Activated T-helper 2 cell treated with anti-CD3 and anti-CD28 coated beads, Interferon-gamma antibody, Interleukin-2, Interleukin-4, amounts not matched to agents 10 μg/mL and 5 μg/mL and 100 μg/mL, durations not matched to agents 14 hours and 24 hours and 36 hours (primary cell): ENCODE measurements around the gene KDSR. TPM values are rescaled to one million over a fixed set of nuclear protein-coding genes. Genes with fewer than 3 reads are reported as not detected.

Source experiments
- DNase-seq: peaks from one replicate; pipeline ENCODE4 v3.0.0; 2021; ENCODE audit warnings: low spot score
- H3K27ac Mint-ChIP-seq: one replicate; pipeline ENCODE4 v1.8.0; 2021; ENCODE audit warnings: mixed read lengths
- H3K27me3 Mint-ChIP-seq: one replicate; pipeline ENCODE4 v1.8.0; 2021; ENCODE audit warnings: low read depth, mixed read lengths
- H3K36me3 Mint-ChIP-seq: one replicate; pipeline ENCODE4 v1.8.0; 2021; ENCODE audit warnings: low read depth, mixed read lengths
- H3K4me1 Mint-ChIP-seq: one replicate; pipeline ENCODE4 v1.8.0; 2021; ENCODE audit warnings: low read depth, mixed read lengths
- H3K4me3 Mint-ChIP-seq: one replicate; pipeline ENCODE4 v1.8.0; 2021; ENCODE audit warnings: low read depth, mild to moderate bottlenecking, moderate library complexity, mixed read lengths
- H3K9me3 Mint-ChIP-seq: one replicate; pipeline ENCODE4 v1.8.0; 2021; ENCODE audit warnings: mixed read lengths
- intact Hi-C: fragments of 100-400 bp; cut with micrococcal nuclease; formaldehyde crosslinking; loops from one replicate; pipeline ENCODE4 v1.15.1; 2023
- total RNA-seq: library from RNA; stranded (reverse); gene quantifications from 2 replicates; pipeline ENCODE4 v1.2.3, GENCODE V29; 2022

Gene KDSR
- total RNA-seq, 1 donor from 2014 or later = 76.1 TPM

DNA sequence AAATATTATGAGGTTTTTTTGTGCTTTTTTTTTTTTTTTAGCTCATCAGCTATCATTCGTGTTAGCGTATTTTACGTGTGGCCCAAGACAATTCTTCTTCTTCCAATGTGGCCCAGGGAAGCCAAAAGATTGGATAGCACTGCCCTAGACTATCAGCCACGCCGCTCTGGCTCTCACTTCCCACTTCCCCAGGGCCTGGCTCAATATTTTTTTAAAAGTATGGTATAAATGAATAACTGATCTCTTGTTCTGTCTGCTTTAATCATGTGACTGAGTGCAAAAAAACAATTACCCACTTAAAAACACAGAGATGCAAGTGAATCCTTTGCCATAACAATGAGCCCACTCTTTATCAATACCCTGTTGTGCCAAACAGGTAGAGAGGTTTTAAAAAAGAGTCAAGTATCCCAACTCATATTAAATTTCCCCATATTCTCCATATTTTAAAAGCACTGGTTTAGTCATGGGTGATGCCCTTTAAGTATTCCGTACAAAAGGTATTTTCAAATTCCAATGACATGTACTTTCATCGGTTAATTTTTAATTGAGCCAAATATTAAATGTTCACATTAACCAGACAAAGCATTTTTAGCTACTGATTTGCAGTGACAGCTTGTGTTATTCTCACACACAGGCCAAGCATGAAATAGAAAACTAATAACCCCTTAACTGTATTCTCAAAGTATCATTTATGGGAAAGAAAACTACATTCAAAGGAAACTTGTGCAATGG is 60.0 kb downstream of the KDSR start:
- intact Hi-C loops = no loop called here
- no peak for DNase-seq

DNA sequence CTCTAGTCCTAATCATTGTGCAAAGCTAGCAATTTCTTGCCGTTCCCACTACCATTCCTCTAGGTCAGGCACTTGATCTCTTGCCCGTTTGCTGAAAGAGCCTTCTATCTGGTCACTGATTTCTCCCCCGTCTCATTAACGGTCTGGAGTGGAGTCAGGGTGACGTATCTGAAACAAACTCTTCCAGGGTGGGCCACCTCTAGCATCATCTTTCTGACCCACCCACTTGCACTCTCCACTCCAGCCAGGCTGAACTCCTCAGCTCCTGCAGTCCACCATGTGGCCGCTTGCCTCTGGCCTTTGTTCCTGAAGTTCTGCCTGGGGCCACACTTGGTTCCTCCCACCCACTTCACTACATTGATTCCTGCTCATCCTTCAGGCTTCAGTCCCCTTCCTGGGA is 60.8 kb downstream of the KDSR start:
- H3K4me3 Mint-ChIP-seq = no peak overlapping the region
- H3K27me3 Mint-ChIP-seq = no peaks in the 10 kb centered on the region
- intact Hi-C loops = no loop called here
- DNase-seq = no peak
- H3K27ac Mint-ChIP-seq = peak overlapping the region; percentile 47
- no peaks in the 10 kb centered on the region for H3K9me3 Mint-ChIP-seq
- H3K36me3 Mint-ChIP-seq = peaks cover 65% of the 10 kb centered on the region
- H3K4me1 Mint-ChIP-seq = peaks cover 78% of the 10 kb centered on the region

More for the DNA sequence above, 60.0 kb downstream of the KDSR start:
- no peaks in the 10 kb centered on the region for H3K9me3 Mint-ChIP-seq
- peaks cover 64% of the 10 kb centered on the region for H3K36me3 Mint-ChIP-seq
- H3K27me3 Mint-ChIP-seq = no peaks in the 10 kb centered on the region
- peaks cover 78% of the 10 kb centered on the region for H3K4me1 Mint-ChIP-seq
- H3K27ac Mint-ChIP-seq = no peak overlapping the region
- H3K4me3 Mint-ChIP-seq = no peak overlapping the region

- DNase-seq = no peak
- Mint-ChIP-seq H3K27ac (peak overlapping the region; percentile 69), H3K4me3 (peak overlapping the region; percentile 50), H3K4me1 (peaks cover 86% of the 10 kb centered on the region), H3K9me3 (no peaks in the 10 kb centered on the region), H3K27me3 (no peaks in the 10 kb centered on the region), H3K36me3 (peaks cover 75% of the 10 kb centered on the region)
- intact Hi-C loops = loop anchor here (1.0 kb wide), 1 partner anchor 103 kb away; no protein-coding TSS in a partner anchor
Observed at GRCh38 chr18:63303547-63303946, 63.5 kb downstream of the KDSR start.

DNA sequence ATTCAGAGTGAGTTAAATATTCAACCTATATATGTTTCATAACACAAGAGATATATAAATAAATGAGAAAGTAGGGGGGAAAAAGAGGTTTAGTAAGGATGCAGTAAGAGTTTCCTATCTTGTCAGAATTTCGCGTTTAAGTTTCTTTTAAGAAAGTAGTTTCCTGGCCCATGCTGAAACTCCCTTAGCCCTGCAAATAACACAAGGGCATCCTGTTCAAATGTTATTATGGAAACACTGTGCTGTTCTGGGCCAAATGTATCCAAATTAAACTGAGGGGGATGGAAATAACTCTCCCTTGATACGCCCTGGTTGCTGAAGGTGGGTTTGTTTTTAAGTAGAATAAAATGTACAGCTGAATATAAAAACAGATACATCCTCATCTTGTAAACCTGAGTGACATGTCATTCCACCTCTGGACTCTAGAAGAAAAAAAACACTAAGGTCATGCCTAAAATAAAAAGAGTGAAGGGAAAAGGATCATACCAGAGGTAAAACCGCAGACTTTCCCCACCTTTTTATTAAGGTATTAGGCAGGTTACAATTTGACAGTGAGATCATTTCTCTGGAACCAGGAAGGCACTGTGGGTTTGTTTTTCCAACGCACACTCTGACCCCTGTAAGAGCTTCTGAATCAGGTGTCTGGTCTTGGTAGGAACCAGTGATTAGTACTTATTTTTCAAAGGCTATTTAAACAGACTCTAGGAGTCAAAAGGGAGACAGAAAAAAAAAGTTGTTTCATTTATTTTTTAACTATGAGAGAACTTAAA is 64.2 kb downstream of the KDSR start:
- peak overlapping the region; percentile 92 for H3K27ac Mint-ChIP-seq
- H3K36me3 Mint-ChIP-seq = peaks cover 83% of the 10 kb centered on the region
- intact Hi-C loops = loop anchor here (1.0 kb wide), 1 partner anchor 103 kb away; no protein-coding TSS in a partner anchor

GRCh38 chr18:63302220-63302619 is 64.8 kb downstream of the KDSR start:
- Mint-ChIP-seq H3K36me3 (peaks cover 84% of the 10 kb centered on the region), H3K4me3 (peak overlapping the region; percentile 68)

More for the DNA sequence above, 64.2 kb downstream of the KDSR start:
- Mint-ChIP-seq H3K4me3 (peak overlapping the region; percentile 68), H3K9me3 (no peaks in the 10 kb centered on the region), H3K27me3 (no peaks in the 10 kb centered on the region), H3K4me1 (peaks cover 90% of the 10 kb centered on the region)
- no peak for DNase-seq

GRCh38 chr18:63301434-63301833 is 65.6 kb downstream of the KDSR start:
- H3K9me3 Mint-ChIP-seq = no peaks in the 10 kb centered on the region
- no peaks in the 10 kb centered on the region for H3K27me3 Mint-ChIP-seq
- H3K4me3 Mint-ChIP-seq = peak overlapping the region; percentile 49
- H3K27ac Mint-ChIP-seq = peak overlapping the region; percentile 92
- no peak for DNase-seq
- intact Hi-C loops = loop anchor here (2.0 kb wide), 2 partner anchors 33 to 67 kb away; no protein-coding TSS in a partner anchor
- peaks cover 78% of the 10 kb centered on the region for H3K4me1 Mint-ChIP-seq
- peaks cover 80% of the 10 kb centered on the region for H3K36me3 Mint-ChIP-seq

More at GRCh38 chr18:63302220-63302619, 64.8 kb downstream of the KDSR start:
- Mint-ChIP-seq H3K9me3 (no peaks in the 10 kb centered on the region), H3K27me3 (no peaks in the 10 kb centered on the region), H3K4me1 (peaks cover 85% of the 10 kb centered on the region), H3K27ac (peak overlapping the region; percentile 92)
- no peak for DNase-seq
- intact Hi-C loops = no loop called here

GRCh38 chr18:63299837-63300745 is 66.9 kb downstream of the KDSR start:
- H3K9me3 Mint-ChIP-seq = no peaks in the 10 kb centered on the region
- H3K27me3 Mint-ChIP-seq = no peaks in the 10 kb centered on the region
- peak overlapping the region; percentile 94 for H3K27ac Mint-ChIP-seq
- H3K4me3 Mint-ChIP-seq = peak overlapping the region; percentile 61
- intact Hi-C loops = loop anchor here (1.0 to 2.0 kb wide), 6 partner anchors 16 to 145 kb away; no protein-coding TSS in a partner anchor
- peaks cover 79% of the 10 kb centered on the region for H3K4me1 Mint-ChIP-seq
- H3K36me3 Mint-ChIP-seq = peaks cover 85% of the 10 kb centered on the region
- DNase-seq = no peak

- intact Hi-C loops = no loop called here
- Mint-ChIP-seq H3K27ac (peak overlapping the region; percentile 94), H3K36me3 (peaks cover 78% of the 10 kb centered on the region), H3K4me3 (peak overlapping the region; percentile 5), H3K27me3 (no peaks in the 10 kb centered on the region), H3K9me3 (no peaks in the 10 kb centered on the region), H3K4me1 (peaks cover 71% of the 10 kb centered on the region)
- DNase-seq = no peak
Observed at GRCh38 chr18:63298400-63299365, 68.3 kb downstream of the KDSR start.

GRCh38 chr18:63297687-63298399 is 69.2 kb downstream of the KDSR start:
- Mint-ChIP-seq H3K4me1 (peaks cover 74% of the 10 kb centered on the region), H3K36me3 (peaks cover 72% of the 10 kb centered on the region), H3K27ac (peak overlapping the region; percentile 71), H3K4me3 (no peak overlapping the region), H3K27me3 (no peaks in the 10 kb centered on the region), H3K9me3 (no peaks in the 10 kb centered on the region)
- no peak for DNase-seq
- intact Hi-C loops = no loop called here

DNA sequence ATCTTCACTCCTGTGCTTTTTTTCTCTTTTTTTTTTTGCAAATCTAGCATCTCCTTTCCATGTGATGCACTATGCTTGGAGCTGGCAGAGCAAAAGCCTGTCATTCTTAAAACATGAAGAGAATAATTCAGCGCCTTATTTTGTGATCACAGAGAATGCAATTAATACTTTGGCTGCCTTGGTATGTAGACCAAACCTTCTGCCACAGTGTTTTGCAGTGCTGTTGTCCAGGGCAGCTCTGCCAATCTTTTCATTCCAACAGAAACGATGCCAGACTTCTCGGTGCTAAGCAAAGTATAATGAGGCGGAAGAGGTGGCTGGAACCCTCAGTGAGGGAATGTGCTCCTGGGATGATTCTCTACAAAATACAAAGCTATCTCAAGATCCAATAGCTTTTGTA is 73.1 kb downstream of the KDSR start:
- DNase-seq = no peak
- intact Hi-C loops = no loop called here
- peak overlapping the region; percentile 9 for H3K27ac Mint-ChIP-seq
- H3K36me3 Mint-ChIP-seq = peaks cover 37% of the 10 kb centered on the region
- peaks cover 67% of the 10 kb centered on the region for H3K4me1 Mint-ChIP-seq
- H3K4me3 Mint-ChIP-seq = no peak overlapping the region
- H3K27me3 Mint-ChIP-seq = no peaks in the 10 kb centered on the region
- no peaks in the 10 kb centered on the region for H3K9me3 Mint-ChIP-seq
